HG02981 (cell line): Measurements from ENCODE around the gene SCN8A.

Experiments
- ATAC-seq: cut with Tn5 transposase; IDR thresholded peaks from one replicate; pipeline ENCODE4 v1.9.1; 2021; ENCODE audit warnings: mild to moderate bottlenecking, moderate library complexity; ENCODE audit not compliant: unreplicated experiment

Gene SCN8A

DNA sequence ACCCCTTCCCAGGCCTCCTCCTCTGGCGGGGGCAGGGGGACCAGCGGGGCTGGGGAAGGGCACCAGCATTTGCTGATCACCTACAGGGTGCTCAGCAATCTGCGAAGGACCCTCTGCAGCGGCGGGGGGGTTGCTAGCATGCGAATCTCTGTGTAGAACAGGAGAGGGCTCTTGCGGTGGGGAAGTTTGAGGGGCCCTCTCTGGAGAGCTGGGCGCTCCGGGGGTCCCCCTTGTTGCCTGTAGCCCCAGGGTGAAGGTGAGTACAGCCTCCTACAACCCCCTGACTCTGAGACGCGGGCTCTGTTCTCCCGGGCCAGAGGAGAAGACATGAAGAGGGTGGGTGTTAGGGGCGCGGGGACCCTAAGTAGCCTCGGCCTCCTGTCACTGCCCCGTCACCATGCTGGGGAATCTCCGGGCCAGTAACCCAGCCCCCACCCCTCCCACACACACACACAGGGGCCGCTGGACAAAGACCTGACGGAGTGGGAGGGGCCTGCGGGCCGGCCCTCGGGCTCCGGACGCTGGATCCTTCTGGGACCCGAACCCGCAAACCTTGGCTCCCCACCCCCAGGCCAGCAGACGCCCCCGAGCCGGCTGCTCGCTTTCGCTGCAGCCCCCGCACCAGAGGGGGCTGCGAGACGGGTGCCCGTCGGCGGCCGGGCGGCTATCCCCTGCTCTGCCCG is 256.8 kb downstream of the SCN8A start:
- no peak for ATAC-seq

DNA sequence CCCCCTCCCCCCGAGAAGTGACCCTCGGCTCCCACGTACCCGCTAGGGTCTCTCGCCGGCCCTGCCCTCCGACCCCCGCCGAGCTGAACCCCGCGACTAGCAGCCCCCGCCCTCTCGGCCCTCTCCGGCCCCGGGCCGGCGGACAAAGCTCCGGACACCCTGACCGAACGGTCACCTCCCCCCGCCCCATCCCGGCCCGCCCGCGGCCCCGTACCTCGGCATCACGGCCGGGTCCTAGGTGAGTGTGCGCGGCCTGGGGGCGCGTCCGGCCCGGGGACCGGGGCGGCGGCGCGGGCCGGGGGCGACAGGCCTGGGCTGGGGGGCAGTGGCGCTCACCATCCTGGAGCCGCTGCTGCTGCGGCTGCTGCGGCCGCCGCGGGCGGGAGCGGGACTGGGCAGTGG is 257.3 kb downstream of the SCN8A start, which contains the start of gene FIGNL2:
Gene FIGNL2 (minus strand): TSS at position 393 of the 402 bp plus-strand sequence. CDS start 26,305 bp downstream, outside the sequence.
- ATAC-seq: no peak

DNA sequence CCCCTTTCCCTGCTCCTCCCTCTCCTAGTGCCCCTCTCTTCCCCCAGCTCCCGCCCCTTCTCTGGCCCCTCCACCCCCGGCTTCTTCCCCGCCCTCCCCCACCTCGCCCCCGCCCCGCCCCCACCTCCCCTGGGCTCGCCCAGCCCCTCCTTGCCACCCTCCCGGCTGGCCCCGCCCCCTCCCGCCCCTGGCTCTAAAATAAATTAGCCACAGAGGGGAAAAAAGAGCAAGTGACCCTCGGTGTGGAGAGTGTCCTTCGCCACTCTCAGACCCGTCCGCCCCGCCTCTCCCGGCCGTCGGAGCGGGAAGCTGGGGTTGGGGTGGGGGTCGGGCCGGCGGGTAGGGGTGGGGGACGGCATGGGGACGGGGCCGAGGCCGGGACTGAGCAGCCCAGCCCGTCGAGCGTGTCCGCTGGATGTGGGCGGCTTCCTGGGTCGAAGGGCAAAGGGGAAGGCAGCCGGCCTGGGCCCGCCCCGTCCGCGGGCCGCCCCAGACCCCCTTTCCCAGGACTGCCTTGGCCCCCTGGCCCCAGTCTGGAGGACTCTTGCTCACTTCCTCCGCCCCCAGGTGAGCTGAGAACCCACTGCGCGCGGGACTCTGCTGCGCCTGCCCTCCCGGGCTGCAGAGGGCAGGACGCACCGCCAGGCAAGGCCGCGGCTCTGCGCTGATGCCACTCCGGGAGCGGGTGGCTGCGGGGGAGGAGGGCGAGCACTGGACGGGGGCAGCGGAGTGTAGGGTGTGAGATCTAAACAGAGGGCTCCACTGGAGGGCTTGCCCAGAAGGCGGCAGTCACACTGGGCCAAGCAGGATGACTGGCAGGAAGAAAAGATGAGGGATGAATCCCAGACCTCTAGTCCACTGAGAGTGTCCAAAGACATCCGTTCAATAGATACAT is 258.1 kb downstream of the SCN8A start:
- ATAC-seq: no peak

DNA sequence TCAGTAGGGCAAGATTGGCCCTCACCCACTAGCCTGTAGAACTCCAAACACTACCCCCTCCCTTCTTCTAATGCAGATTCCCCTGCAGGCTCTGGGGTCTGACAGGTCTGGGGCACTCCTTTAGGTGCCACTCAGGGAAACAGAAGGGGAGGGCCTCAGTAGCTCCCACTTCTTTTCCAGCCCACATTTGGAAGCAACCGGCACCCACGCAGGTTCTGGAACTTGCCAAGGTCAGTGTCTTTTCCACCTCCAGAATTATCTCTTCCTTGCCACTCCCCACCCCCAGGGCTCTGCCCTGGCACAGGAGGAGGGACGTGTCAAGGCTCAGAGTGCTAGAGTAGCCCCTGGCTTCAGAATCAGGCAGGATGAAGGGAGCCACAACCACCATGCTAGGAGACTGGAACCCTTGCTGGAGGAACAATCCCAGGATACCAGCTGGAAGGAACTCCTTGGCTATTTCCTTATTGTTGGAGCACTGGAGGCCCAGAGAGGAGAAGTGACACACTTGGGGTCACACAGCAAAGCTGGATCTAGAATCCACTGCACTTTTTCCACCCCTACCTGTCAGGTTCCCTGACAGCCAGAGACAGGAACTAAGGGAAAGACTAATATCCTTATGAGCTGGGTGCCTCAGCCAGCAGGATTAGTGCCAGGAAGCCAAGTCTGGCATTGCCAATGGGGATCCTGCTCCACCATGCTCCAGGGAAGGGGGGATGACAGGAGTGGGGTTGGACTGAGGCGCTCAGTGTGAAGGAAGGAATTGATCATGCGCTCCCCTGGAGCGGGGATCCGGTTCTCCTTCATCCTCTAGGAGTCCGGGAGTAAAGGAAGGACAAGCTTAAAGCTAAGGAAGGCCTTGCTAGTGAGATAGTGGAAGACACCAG is 259.3 kb downstream of the SCN8A start:
- ATAC-seq: no peak

DNA sequence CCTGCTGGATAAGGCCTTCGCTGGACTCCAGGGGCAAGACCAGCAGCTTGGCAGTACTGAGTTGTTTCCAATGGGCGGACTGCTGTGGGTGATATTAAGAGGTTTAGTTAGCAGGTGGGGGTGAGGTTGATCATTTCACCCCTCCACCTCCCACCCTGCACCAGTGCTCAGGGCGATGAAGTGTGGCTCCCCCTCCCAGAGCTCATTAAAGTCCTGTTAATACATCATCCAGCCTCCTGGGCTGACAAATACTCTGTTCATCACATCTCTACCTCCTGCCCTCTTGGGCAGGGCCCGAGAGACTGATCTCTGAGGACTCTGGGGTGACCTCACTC is 259.9 kb downstream of the SCN8A start:
- no peak for ATAC-seq

DNA sequence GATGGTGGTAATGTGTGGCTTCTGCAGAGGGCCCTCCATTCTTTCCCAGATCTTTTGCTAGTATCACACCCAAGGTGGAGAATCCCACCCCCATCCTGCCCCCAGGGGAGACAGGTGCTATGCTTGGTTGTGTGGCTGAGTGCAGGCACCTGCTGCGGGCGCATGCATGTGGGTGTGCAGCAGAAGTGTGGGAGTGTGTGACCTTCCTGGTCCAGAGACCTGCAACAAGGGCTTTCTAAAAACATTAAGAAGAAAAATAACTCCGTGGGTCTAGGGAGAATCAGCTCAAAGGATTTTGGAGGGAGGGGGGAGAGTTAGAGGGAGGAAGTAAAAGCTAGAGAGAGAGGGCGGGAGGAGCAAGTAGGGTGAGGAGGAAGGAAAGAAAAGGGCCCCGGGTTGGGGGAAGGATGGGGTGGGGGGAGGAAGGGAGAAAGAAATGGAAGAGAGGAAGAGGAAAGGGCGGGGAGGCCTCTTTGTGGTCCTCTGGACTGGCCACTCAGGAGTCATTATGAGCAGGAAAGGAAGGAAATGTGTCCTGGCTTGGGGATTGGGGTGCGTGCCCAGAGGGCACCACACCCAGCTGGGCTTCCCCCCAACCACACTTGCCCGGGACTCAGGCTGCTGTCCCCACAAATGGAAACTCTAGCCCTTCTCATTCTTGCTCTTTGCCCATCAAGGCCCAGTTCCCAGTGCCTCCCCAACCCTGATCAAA is 260.5 kb downstream of the SCN8A start:
- no peak for ATAC-seq

DNA sequence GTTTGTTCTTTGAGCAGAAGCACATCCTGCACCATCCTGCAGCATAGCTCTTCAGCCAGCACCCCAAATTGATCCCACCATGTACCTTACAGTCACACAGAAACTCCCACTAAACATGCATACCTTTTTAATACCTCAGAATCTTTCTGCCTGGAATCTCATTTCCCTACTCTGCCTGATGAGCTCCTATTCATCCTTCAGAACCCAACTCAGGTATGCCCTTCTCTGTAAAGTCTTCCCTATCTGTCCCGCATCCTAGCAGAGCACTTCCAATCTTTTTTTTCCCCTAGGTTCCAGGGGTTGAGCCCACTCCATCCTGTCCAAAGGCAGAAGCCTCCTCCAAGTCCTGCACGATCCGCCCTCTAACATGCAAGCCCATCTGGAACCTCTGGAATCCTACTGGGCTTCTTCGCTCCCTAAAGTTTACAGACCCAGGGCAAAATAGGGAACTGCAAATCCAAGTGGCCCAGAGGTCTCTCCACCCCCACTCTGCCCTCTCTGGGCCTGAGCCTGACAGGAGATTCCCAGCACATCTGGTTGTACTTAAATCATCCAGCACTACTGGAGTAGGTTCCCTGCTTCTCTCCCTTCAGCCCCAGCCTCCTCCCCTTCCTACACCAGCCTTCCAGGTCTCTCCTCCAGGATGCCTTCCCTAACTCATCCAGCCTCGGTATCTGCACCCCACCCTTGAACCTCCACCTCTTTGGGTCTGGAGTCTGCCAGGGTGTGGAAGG is 261.5 kb downstream of the SCN8A start:
- no peak for ATAC-seq

DNA sequence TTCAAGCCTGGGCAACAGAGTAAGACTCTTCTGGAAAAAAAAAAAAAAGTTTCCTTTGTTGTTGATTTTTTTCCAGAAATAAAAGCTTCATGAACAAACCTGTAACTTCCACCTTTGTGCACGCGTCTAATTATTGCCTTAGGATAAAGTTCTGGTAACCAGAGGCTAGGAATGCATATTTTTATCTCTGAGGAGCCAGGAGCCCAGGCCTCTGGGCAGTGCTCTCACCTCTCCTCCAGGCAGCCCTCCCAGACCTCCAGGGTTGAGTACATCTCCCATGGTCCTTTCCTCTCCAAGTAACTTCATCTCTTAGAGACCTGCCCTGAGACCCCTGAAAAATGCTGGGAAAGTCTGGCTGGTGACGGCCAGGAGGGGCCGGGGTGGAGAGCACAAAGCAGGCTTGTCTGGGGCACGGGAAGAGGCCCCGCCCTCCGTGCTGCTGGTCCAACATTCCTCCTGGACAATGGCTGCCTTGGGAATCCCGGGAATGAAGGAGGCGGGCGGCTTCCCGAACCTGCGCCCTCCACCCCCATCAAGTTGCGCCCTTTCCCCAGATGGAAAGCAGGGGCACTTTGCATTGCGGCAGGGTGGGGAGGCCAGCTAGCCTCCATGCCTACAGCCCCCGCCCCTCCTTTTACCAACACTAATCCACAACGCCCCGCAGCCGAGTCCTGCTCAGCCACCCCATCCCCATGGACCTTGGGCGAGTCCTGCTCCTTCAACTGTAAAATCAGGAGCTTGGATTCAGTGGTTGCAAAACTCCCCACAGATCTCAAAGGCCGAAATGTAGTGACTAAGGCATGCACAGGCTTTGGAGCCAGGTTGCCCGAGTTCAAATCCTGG is 264.8 kb downstream of the SCN8A start:
- ATAC-seq: no peak

DNA sequence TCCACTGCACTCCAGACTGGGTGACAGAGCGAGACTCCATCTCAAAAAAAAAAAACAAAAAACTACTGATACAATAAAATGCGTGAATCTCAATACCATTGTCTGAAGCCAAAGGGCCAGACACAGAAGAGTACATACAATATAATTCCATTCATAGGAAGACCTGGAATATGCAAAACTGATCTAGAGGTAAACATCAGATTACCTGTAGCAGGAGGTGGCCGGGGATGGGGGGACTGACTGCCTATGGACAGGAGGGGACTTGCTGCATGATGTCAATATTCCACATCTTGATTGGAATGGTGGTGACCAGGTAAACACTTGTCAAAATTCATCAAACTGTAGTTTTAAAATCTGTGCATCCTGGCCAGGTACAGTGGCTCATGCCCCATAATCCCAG is 270.0 kb downstream of the SCN8A start:
- ATAC-seq: no peak
